C4-2B (cell line): ENCODE data around the gene RYR3.

ENCODE experiments used
- ZFX ChIP-seq: fragments of 450-650 bp; IDR thresholded peaks from 2 replicates; pipeline ENCODE4 v1.6.1; 2017
- TF ChIP-seq, protein P1 (sequence below): fragments of 450-650 bp; conservative IDR thresholded peaks from 2 replicates; pipeline ENCODE4 v1.5.1; 2017; ENCODE audit warnings: mild to moderate bottlenecking

DNA sequence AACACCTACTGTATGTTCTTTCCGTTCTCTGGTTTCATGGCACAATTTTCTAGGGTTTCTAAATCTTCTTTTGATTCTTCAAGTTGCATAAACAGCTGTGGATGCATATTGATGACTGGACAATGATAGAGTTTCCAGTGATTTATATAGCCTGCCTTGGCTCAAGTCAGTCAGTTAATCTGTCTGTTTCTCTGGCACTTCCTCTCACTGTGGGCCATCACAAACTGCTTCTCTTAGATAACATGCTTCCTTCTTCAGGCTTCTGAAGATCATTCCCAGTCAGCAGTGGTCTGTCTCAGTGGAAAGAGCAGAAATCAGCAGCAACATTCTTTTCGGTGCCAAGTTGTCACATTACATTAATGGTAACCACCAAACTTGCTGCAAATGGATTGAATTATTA is 207.2 kb downstream of the RYR3 start:
- TF ChIP-seq, protein P1, sequence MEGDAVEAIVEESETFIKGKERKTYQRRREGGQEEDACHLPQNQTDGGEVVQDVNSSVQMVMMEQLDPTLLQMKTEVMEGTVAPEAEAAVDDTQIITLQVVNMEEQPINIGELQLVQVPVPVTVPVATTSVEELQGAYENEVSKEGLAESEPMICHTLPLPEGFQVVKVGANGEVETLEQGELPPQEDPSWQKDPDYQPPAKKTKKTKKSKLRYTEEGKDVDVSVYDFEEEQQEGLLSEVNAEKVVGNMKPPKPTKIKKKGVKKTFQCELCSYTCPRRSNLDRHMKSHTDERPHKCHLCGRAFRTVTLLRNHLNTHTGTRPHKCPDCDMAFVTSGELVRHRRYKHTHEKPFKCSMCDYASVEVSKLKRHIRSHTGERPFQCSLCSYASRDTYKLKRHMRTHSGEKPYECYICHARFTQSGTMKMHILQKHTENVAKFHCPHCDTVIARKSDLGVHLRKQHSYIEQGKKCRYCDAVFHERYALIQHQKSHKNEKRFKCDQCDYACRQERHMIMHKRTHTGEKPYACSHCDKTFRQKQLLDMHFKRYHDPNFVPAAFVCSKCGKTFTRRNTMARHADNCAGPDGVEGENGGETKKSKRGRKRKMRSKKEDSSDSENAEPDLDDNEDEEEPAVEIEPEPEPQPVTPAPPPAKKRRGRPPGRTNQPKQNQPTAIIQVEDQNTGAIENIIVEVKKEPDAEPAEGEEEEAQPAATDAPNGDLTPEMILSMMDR, result no peak
- TF ChIP-seq ZFX, result no peak
